GM13976 (cell line): ENCODE measurements around the gene RBP3.

Experiments
- DNase-seq: peaks from one replicate; pipeline ENCODE4 v3.0.0; 2012; ENCODE audit warnings: low spot score
- CTCF ChIP-seq: IDR thresholded peaks from 2 replicates; pipeline ENCODE4 v1.5.1; 2012; ENCODE audit warnings: borderline replicate concordance, mild to moderate bottlenecking; ENCODE audit not compliant: insufficient read depth; ENCODE audit errors: extremely low read depth, missing control alignments, control extremely low read depth
- in situ Hi-C: fragments of 300-500 bp; cut with MboI; formaldehyde crosslinking; loops from one replicate; pipeline ENCODE4 v1.12.0; 2022; ENCODE audit warnings: low sequenced_read_pairs, mixed read lengths, inconsistent platforms; ENCODE audit not compliant: unreplicated experiment

Gene RBP3

GRCh38 chr10:47403446-47404318 is 55.5 kb downstream of the RBP3 start:
- no peak for DNase-seq
- in situ Hi-C loops: no loop called here
- TF ChIP-seq CTCF: no peak

- in situ Hi-C loops: no loop called here
- no peak for DNase-seq
- no peak for TF ChIP-seq CTCF
Observed at GRCh38 chr10:47404446-47404845, 56.3 kb downstream of the RBP3 start.

- DNase-seq: no peak
- in situ Hi-C loops: no loop called here
- no peak for TF ChIP-seq CTCF
Observed at GRCh38 chr10:47404937-47405336, 56.8 kb downstream of the RBP3 start.

GRCh38 chr10:47405857-47406547 is 57.8 kb downstream of the RBP3 start:
- no peak for DNase-seq
- TF ChIP-seq CTCF: no peak
- in situ Hi-C loops: no loop called here

- in situ Hi-C loops: no loop called here
- TF ChIP-seq CTCF: no peak
- no peak for DNase-seq
Observed at GRCh38 chr10:47406548-47406869, 58.3 kb downstream of the RBP3 start.

- no peak for TF ChIP-seq CTCF
- in situ Hi-C loops: no loop called here
- no peak for DNase-seq
Observed at GRCh38 chr10:47406870-47407691, 58.9 kb downstream of the RBP3 start.
